AG09319 (cell line): ENCODE results near the gene PRTFDC1.

Source experiments
- DNase-seq: peaks from one replicate; pipeline ENCODE4 v3.0.0-alpha.2; 2010; ENCODE audit warnings: low read depth; ENCODE audit errors: extremely low read depth
- CTCF ChIP-seq: IDR thresholded peaks from 2 replicates; pipeline ENCODE4 v1.5.1; 2011; ENCODE audit warnings: low read depth, mild to moderate bottlenecking, inconsistent platforms, low read length, moderate library complexity

The PRTFDC1 gene

DNA sequence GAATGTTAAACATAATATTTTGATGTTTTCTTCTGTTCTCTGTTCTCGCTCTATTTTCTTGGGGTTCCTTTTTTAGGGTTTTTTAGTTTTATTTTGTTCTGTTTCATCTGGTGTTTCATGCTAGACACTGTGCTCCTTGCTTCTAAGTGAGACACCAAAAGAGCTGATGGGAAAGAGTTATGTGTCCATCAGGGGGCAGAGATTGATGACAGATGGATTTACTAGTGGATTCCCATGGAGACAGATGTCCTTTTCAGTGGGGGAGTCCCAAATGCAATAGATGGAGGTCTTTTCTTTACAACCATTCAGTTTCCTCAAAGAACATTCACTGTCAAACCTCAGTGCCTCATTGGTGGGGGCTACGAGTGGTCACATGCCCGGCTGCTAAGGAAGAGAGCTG is 34.9 kb downstream of the PRTFDC1 start:
- DNase-seq: no peak
- TF ChIP-seq CTCF: no peak

- no peak for TF ChIP-seq CTCF
- no peak for DNase-seq
Measured at GRCh38 chr10:24916365-24916764, 36.0 kb downstream of the PRTFDC1 start.

GRCh38 chr10:24915304-24915703 is 37.1 kb downstream of the PRTFDC1 start:
- no peak for DNase-seq
- no peak for TF ChIP-seq CTCF

- DNase-seq: no peak
Measured at GRCh38 chr10:24914148-24914547, 38.3 kb downstream of the PRTFDC1 start.

DNA sequence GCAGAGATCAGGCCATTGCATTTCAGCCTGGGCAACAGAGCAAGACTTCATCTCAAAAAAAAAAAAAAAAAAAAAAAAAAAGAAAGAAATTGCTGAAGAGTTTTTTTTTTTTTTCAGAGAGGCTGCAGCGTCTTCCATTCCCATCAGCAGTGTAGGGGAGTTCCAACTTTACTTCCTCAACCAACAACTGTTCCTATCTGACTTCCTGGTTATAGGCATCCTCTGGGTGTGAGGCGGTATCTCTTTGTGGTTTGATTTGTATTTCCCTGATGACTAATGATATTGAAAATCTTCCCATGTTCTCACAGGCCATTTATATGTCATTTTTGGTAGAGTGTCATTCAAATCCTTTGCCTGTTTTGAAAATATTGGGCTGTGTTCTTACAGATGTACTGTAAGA is 40.2 kb downstream of the PRTFDC1 start:
- no peak for TF ChIP-seq CTCF
- DNase-seq: no peak

More at GRCh38 chr10:24914148-24914547, 38.3 kb downstream of the PRTFDC1 start:
- no peak for TF ChIP-seq CTCF

DNA sequence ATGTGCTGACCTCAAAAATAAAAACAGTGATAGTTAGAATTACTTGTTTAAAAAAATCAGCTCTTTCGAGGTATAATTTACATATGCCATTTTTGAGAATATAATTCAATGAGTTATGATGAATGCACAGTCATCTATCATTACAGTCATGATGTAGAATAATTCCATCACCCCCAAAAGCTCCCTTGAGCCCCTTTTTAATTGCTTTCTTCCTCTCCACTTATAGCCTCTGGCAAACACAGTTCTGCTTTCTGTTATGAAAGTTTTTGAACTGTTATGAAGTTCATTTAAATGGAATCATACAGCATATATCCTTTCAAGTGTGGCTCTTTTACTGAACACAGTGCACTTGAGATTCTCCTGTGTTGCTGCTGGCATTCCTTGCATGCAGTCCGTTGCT is 41.4 kb downstream of the PRTFDC1 start:
- no peak for TF ChIP-seq CTCF
- DNase-seq: no peak

GRCh38 chr10:24910574-24910973 is 41.8 kb downstream of the PRTFDC1 start:
- no peak for DNase-seq

More at GRCh38 chr10:24910574-24910973, 41.8 kb downstream of the PRTFDC1 start:
- no peak for TF ChIP-seq CTCF
